CD4-positive, CD25-positive, alpha-beta regulatory T cell (primary cell): ENCODE measurements around the gene MACIR. TPM values are rescaled to one million over a fixed set of nuclear protein-coding genes. Genes with fewer than 3 reads are reported as not detected.
A peak's percentile ranks its signal among the peaks of the same experiment; 100 is the strongest.

Experiments used
- ATAC-seq, 2 donors: fragments of 150-1000 bp; cut with Tn5 transposase; one replicate each; pipeline ENCODE4 v1.10.0; 2021; ENCODE audit warnings: low read depth in 2 of 2, moderate number of reproducible peaks in 2 of 2, moderate library complexity in 1 of 2
- DNase-seq, 3 donors: peaks; one replicate each; pipeline versions ENCODE4 v3.0.0 to v3.0.0-alpha.2; 2012 to 2022; ENCODE audit warnings: mixed read lengths in 1 of 3
- H3K27ac ChIP-seq: one replicate; pipeline ENCODE4 v1.7.0; 2013; ENCODE audit warnings: mild to moderate bottlenecking, low read length; ENCODE audit not compliant: insufficient read depth, poor library complexity, severe bottlenecking
- H3K27me3 ChIP-seq: one replicate; pipeline ENCODE4 v1.7.0; 2013; ENCODE audit warnings: low read length; ENCODE audit not compliant: control insufficient read depth, insufficient read depth
- H3K36me3 ChIP-seq: one replicate; pipeline ENCODE4 v1.7.0; 2013; ENCODE audit warnings: mild to moderate bottlenecking, low read length, moderate library complexity; ENCODE audit not compliant: control insufficient read depth, insufficient read depth
- H3K4me1 ChIP-seq: 2 replicates; pipeline ENCODE4 v1.7.0; 2013; ENCODE audit warnings: mild to moderate bottlenecking, low read length; ENCODE audit not compliant: insufficient read depth, control insufficient read depth, poor library complexity, severe bottlenecking
- H3K4me3 ChIP-seq: one replicate; pipeline ENCODE4 v1.7.0; 2013; ENCODE audit warnings: low read depth, mild to moderate bottlenecking, low read length, moderate library complexity
- H3K9me3 ChIP-seq, 2 experiments: 1 replicate in 1 of 2; 2 replicates in 1 of 2; pipeline ENCODE4 v1.7.0; 2013; ENCODE audit warnings: low read length in 2 of 2, mild to moderate bottlenecking in 1 of 2, moderate library complexity in 1 of 2; ENCODE audit not compliant: control insufficient read depth in 2 of 2
- H3K27ac Mint-ChIP-seq, 3 donors: one replicate each; pipeline ENCODE4 v1.8.0; 2020 to 2022; ENCODE audit warnings: mild to moderate bottlenecking in 3 of 3, mixed read lengths in 3 of 3, moderate library complexity in 2 of 3
- H3K27me3 Mint-ChIP-seq: one replicate; pipeline ENCODE4 v1.8.0; 2022; ENCODE audit warnings: mild to moderate bottlenecking, mixed read lengths
- H3K36me3 Mint-ChIP-seq: one replicate; pipeline ENCODE4 v1.8.0; 2020; ENCODE audit warnings: mixed read lengths
- H3K4me1 Mint-ChIP-seq, 4 donors: one replicate each; pipeline ENCODE4 v1.8.0; 2020 to 2022; ENCODE audit warnings: mixed read lengths in 4 of 4, mild to moderate bottlenecking in 1 of 4
- H3K4me3 Mint-ChIP-seq, 4 donors: one replicate each; pipeline ENCODE4 v1.8.0; 2020 to 2022; ENCODE audit warnings: mild to moderate bottlenecking in 4 of 4, mixed read lengths in 4 of 4, moderate library complexity in 3 of 4
- H3K9me3 Mint-ChIP-seq, 7 donors: one replicate each; pipeline ENCODE4 v1.8.0; 2020 to 2022; ENCODE audit warnings: mixed read lengths in 7 of 7, mild to moderate bottlenecking in 3 of 7, moderate library complexity in 2 of 7
- polyA plus RNA-seq, 4 donors: library from polyadenylated mRNA; unstranded; fragments of 300-500 nt; fragmentation: Illumina TruSeq; gene quantifications; one replicate each; pipeline ENCODE4 v1.2.3, GENCODE V29; 2021
- total RNA-seq: library from RNA; stranded (reverse); gene quantifications from one replicate; pipeline ENCODE4 v1.2.3, GENCODE V29; 2022

MACIR gene
- total and polyA plus RNA-seq, 5 donors from 2014 or later, result 2.7 to 4.8 (median 4.4) TPM

- no peak overlapping the region for H3K27ac ChIP-seq
- no peaks in the 10 kb centered on the region for H3K36me3 ChIP-seq
- H3K27me3 ChIP-seq, result peaks cover 11% of the 10 kb centered on the region
- no peaks in the 10 kb centered on the region for H3K9me3 ChIP-seq
- no peak overlapping the region for H3K27ac Mint-ChIP-seq
- H3K4me1 Mint-ChIP-seq, result no peaks in the 10 kb centered on the region
- H3K4me3 ChIP-seq, result no peak overlapping the region
- DNase-seq (peak in 2 of 3 donors; percentile 43 to 53), ATAC-seq (peak; percentile 64 to 65)
- H3K27me3 Mint-ChIP-seq, result peaks cover 27% of the 10 kb centered on the region
- no peaks in the 10 kb centered on the region for H3K4me1 ChIP-seq
- no peaks in the 10 kb centered on the region for H3K36me3 Mint-ChIP-seq
- peaks cover 0 to 2% (median 0%) of the 10 kb centered on the region in 7 donors for H3K9me3 Mint-ChIP-seq
- H3K4me3 Mint-ChIP-seq, result no peak overlapping the region
Observed at GRCh38 chr5:103232393-103232999, 26.1 kb upstream of the MACIR start.

- Histone ChIP-seq H3K36me3 (no peaks in the 10 kb centered on the region), H3K27me3 (peaks cover 16% of the 10 kb centered on the region), H3K9me3 (peaks cover 5% of the 10 kb centered on the region in 2 experiments), H3K4me1 (no peaks in the 10 kb centered on the region), H3K27ac (no peak overlapping the region), H3K4me3 (no peak overlapping the region)
- Mint-ChIP-seq H3K4me1 (no peaks in the 10 kb centered on the region), H3K27me3 (peaks cover 19% of the 10 kb centered on the region), H3K9me3 (peaks cover 0 to 5% (median 0%) of the 10 kb centered on the region in 7 donors), H3K36me3 (no peaks in the 10 kb centered on the region), H3K4me3 (no peak overlapping the region), H3K27ac (no peak overlapping the region)
- ATAC-seq (no peak), DNase-seq (no peak)
Observed at GRCh38 chr5:103234239-103234975, 24.2 kb upstream of the MACIR start.

GRCh38 chr5:103235891-103236290 is 22.7 kb upstream of the MACIR start:
- H3K27ac Mint-ChIP-seq, result no peak overlapping the region
- H3K27me3 Mint-ChIP-seq, result peaks cover 24% of the 10 kb centered on the region
- H3K4me1 Mint-ChIP-seq, result no peaks in the 10 kb centered on the region
- no peak overlapping the region for H3K27ac ChIP-seq
- H3K36me3 Mint-ChIP-seq, result no peaks in the 10 kb centered on the region
- H3K27me3 ChIP-seq, result peaks cover 19% of the 10 kb centered on the region
- H3K4me1 ChIP-seq, result no peaks in the 10 kb centered on the region
- H3K4me3 Mint-ChIP-seq, result no peak overlapping the region
- no peak overlapping the region for H3K4me3 ChIP-seq
- peaks cover 9 to 14% of the 10 kb centered on the region in 2 experiments for H3K9me3 ChIP-seq
- peaks cover 0 to 11% (median 5%) of the 10 kb centered on the region in 7 donors for H3K9me3 Mint-ChIP-seq
- no peak for DNase-seq
- H3K36me3 ChIP-seq, result no peaks in the 10 kb centered on the region
- no peak for ATAC-seq

- H3K4me1 Mint-ChIP-seq, result no peaks in the 10 kb centered on the region
- Histone ChIP-seq H3K9me3 (peaks cover 9 to 14% of the 10 kb centered on the region in 2 experiments), H3K36me3 (no peaks in the 10 kb centered on the region), H3K4me3 (no peak overlapping the region), H3K27me3 (peaks cover 25% of the 10 kb centered on the region), H3K4me1 (no peaks in the 10 kb centered on the region), H3K27ac (no peak overlapping the region)
- no peaks in the 10 kb centered on the region for H3K36me3 Mint-ChIP-seq
- no peak for DNase-seq
- H3K4me3 Mint-ChIP-seq, result no peak overlapping the region
- peaks cover 25% of the 10 kb centered on the region for H3K27me3 Mint-ChIP-seq
- no peak for ATAC-seq
- peaks cover 1 to 11% (median 5%) of the 10 kb centered on the region in 7 donors for H3K9me3 Mint-ChIP-seq
- H3K27ac Mint-ChIP-seq, result no peak overlapping the region
Observed at GRCh38 chr5:103237778-103238177, 20.8 kb upstream of the MACIR start.

GRCh38 chr5:103243665-103244064 is 14.9 kb upstream of the MACIR start:
- Histone ChIP-seq H3K27ac (no peak overlapping the region), H3K4me3 (no peak overlapping the region), H3K9me3 (peaks cover 9 to 14% of the 10 kb centered on the region in 2 experiments), H3K27me3 (peaks cover 40% of the 10 kb centered on the region), H3K4me1 (no peaks in the 10 kb centered on the region), H3K36me3 (no peaks in the 10 kb centered on the region)
- no peaks in the 10 kb centered on the region for H3K36me3 Mint-ChIP-seq
- peaks cover 0 to 4% (median 3%) of the 10 kb centered on the region in 4 donors for H3K4me1 Mint-ChIP-seq
- DNase-seq, result no peak
- H3K27ac Mint-ChIP-seq, result no peak overlapping the region
- ATAC-seq, result no peak
- peaks cover 70% of the 10 kb centered on the region for H3K27me3 Mint-ChIP-seq
- no peak overlapping the region for H3K4me3 Mint-ChIP-seq
- peaks cover 1 to 11% (median 5%) of the 10 kb centered on the region in 7 donors for H3K9me3 Mint-ChIP-seq

- Mint-ChIP-seq H3K4me3 (no peak overlapping the region), H3K9me3 (peaks cover 0 to 11% (median 5%) of the 10 kb centered on the region in 7 donors), H3K27me3 (peaks cover 77% of the 10 kb centered on the region), H3K27ac (no peak overlapping the region), H3K36me3 (no peaks in the 10 kb centered on the region), H3K4me1 (peaks cover 0 to 4% (median 3%) of the 10 kb centered on the region in 4 donors)
- Histone ChIP-seq H3K27me3 (peaks cover 42% of the 10 kb centered on the region), H3K4me3 (no peak overlapping the region), H3K36me3 (no peaks in the 10 kb centered on the region), H3K9me3 (peaks cover 4 to 9% of the 10 kb centered on the region in 2 experiments), H3K27ac (no peak overlapping the region), H3K4me1 (no peaks in the 10 kb centered on the region)
- DNase-seq (no peak), ATAC-seq (no peak)
Observed at GRCh38 chr5:103244398-103244797, 14.2 kb upstream of the MACIR start.

- no peak overlapping the region for H3K4me3 ChIP-seq
- no peaks in the 10 kb centered on the region for H3K4me1 ChIP-seq
- ATAC-seq (no peak), DNase-seq (no peak)
- Mint-ChIP-seq H3K27ac (no peak overlapping the region), H3K27me3 (peaks cover 81% of the 10 kb centered on the region), H3K36me3 (no peaks in the 10 kb centered on the region), H3K4me3 (no peak overlapping the region), H3K9me3 (peaks cover 0 to 6% (median 1%) of the 10 kb centered on the region in 7 donors), H3K4me1 (peaks cover 0 to 4% (median 3%) of the 10 kb centered on the region in 4 donors)
- peaks cover 37% of the 10 kb centered on the region for H3K27me3 ChIP-seq
- no peak overlapping the region for H3K27ac ChIP-seq
- H3K36me3 ChIP-seq, result no peaks in the 10 kb centered on the region
- no peaks in the 10 kb centered on the region for H3K9me3 ChIP-seq
Observed at GRCh38 chr5:103245761-103246160, 12.8 kb upstream of the MACIR start.
